GM19193 (cell line): ENCODE results near the gene UBE2D4.
"Not testable (repeated sequence)": the region's sequence is repeated elsewhere in the genome, so short reads cannot be mapped to it uniquely, and the experiment has no call there.

Experiments used
- POLR2A ChIP-seq: IDR thresholded peaks from 4 replicates; pipeline ENCODE4 v1.6.1; 2011; ENCODE audit not compliant: insufficient read depth, insufficient read length; ENCODE audit errors: extremely low read depth

The UBE2D4 gene

DNA sequence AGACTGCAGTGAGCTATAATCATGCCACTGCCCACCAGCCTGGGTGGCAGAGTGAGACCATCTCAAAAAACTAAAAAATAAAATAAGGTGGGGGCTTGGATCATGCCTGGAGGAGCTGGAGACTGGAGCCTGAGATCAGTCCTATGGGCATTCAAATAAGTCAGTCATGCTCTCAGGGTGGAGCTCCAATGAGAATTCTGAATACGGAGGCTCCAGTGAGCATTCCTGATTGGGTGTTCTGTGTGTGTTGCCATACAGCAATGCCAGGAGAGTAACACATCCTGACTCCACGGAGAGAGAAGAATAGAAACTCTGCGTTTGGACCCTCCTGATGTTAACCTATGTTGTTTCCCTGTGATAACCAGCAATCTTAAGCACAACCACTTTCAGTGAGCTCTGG is 16.0 kb downstream of the UBE2D4 start:
- TF ChIP-seq POLR2A, result no peak

DNA sequence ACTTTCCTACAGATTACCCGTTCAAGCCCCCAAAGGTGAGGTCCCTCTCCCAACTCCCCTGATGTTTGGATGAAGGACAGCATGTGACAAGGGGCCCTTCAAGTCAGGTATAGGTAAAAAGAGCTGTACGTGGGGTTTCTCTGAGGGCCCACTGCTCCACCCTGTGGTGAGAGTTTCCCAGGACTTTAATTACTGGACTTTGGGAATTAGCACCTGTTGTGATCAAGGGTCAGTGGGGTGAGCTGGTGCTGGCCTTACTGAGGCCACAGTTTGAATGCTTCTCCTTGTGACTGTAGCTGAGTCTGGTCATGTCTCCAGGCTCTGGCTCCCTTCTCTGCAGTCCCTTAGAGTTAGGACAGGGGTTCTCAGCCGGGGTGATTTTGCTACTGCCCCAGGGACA is 16.8 kb downstream of the UBE2D4 start:
- TF ChIP-seq POLR2A, result no peak

GRCh38 chr7:43943417-43944187 is 17.4 kb downstream of the UBE2D4 start:
- no peak for TF ChIP-seq POLR2A

- no peak for TF ChIP-seq POLR2A
Measured at GRCh38 chr7:43944286-43944685, 18.1 kb downstream of the UBE2D4 start.

DNA sequence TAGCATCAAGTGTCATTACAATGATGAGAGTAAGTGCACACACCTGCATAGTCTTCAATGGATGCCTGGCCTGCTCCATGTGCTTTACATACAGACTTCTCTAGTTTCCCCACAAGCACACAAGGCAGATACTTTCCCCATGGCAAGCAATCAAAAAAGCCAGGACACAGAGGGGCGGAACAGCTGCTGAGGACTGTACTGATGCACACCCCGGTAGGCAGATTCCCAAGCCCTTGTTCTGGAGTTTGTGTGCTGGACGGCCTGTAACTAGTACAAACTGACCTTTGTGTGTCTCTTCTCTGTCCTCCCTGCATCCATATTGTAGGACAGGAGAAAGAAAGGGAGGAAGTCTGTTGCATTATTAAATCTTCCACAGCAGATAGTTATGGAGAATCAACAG is 25.8 kb downstream of the UBE2D4 start:
- TF ChIP-seq POLR2A, result no peak

DNA sequence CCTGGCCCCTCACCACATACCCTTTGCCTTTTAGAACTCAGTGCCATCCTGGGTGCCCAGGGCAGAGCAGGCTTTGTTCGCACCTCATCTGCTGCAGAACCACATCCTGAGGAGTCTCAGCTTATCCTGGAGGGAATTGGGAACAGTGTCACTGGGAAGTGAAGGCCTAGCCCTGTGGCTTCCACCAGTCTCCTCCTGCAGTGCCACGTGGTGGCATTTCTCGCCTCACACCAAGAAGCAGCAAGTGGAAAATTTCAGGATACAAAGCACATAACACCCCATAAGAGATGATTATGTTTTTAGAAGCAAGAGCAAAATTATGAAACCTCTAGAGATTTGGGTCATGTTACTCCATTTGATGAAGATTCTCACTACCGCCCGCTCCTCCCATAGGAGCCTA is 26.8 kb downstream of the UBE2D4 start:
- no peak for TF ChIP-seq POLR2A

DNA sequence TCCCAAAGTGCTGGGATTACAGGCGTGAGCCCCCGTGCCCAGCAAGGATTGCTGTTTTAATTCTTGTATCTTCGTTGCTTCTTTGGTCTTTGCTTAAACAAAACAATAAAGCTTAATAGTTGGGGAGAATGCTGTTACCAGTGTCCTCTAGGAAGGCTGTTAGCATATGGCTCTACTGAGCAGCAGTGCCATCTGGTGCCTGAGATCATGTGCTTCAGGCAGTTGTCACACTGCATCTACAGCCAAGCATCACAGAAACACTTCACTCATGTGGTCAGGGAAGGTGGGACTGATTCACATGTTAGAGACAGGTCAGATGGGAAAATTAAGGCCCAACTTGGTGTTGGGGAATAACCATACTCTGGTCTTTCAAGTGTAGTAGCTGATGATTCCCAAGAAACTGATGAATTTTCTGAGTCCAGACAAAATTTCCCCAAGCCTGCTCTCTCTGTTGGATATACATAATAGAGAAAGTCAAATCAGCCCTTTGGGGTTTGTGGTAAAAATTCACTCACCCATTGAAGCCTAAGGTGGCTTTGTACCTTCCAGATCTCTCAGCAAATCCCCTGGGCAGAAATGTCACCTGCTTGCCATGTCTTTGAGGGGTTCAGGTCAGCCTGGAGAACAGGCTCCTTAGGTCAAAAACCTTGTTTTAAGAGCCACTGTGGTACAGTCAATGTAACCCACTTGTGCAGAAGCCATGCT is 28.4 kb downstream of the UBE2D4 start:
- TF ChIP-seq POLR2A, result no peak

GRCh38 chr7:43956027-43956426 is 29.8 kb downstream of the UBE2D4 start:
- no peak for TF ChIP-seq POLR2A

DNA sequence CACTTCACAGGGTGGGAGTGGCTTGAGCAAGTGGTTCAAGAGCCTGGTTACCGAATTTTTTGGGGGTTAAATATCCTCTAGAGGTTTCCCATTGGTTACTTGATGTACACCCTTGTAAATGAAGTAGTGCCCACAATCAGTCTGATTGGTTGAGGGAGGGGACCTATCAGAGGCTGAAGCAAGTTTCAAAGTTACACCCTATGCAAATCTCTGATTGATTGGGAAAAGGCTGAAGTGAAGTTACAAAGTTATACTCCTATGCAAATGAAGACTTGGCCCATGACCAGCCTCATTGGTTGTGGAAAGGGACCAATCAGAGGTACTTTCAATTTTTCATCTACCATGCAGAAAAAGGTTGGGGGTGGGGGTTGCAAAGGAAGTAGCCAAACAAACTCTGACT is 34.7 kb downstream of the UBE2D4 start:
- no peak for TF ChIP-seq POLR2A

GRCh38 chr7:43977525-43977924 is 51.3 kb downstream of the UBE2D4 start:
- no peak for TF ChIP-seq POLR2A

DNA sequence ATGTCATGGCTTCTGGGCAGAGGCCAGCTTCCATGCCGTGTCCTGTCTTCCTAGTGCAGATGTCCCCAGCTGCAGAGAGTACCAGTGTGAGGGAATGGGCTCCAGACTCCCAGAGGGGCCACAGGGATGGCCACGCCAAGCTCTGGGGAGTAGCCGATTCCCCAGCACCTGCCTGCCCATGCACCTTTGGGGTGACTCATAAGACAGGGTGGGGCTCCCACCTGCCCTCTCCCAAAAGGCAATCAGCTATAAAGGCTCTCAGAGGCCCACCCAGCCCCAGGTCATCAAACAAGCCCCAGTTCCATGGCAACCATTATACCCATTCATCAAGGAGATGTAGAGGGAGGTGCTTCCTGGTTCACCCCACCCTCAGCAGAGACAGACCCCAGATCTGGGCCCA is 71.3 kb downstream of the UBE2D4 start, which contains the start of gene SPDYE1:
Gene SPDYE1 (plus strand): TSS at position 366 of the 400 bp plus-strand sequence. CDS start 2,053 bp downstream, outside the sequence.
- not testable (repeated sequence) for TF ChIP-seq POLR2A
